ENCODE data around the gene RCSD1. TPM values are rescaled to one million over a fixed set of nuclear protein-coding genes. Genes with fewer than 3 reads are reported as not detected.

RCSD1 gene
- total RNA-seq, 4 donors from 2014 or later: 1.8 to 21.3 (median 12.5) TPM

GRCh38 chr1:167659881-167660280 is 29.8 kb downstream of the RCSD1 start:
- Histone ChIP-seq H3K4me1 (no peaks in the 10 kb centered on the region), H3K27me3 (no peaks in the 10 kb centered on the region), H3K36me3 (no peaks in the 10 kb centered on the region), H3K9me3 (no peaks in the 10 kb centered on the region), H3K4me3 (no peak overlapping the region), H3K27ac (peak overlapping the region; percentile 33 to 42)
- TF ChIP-seq POLR2A (IDR thresholded peaks at IDR 0.05): no peak
- TF ChIP-seq, protein P1, sequence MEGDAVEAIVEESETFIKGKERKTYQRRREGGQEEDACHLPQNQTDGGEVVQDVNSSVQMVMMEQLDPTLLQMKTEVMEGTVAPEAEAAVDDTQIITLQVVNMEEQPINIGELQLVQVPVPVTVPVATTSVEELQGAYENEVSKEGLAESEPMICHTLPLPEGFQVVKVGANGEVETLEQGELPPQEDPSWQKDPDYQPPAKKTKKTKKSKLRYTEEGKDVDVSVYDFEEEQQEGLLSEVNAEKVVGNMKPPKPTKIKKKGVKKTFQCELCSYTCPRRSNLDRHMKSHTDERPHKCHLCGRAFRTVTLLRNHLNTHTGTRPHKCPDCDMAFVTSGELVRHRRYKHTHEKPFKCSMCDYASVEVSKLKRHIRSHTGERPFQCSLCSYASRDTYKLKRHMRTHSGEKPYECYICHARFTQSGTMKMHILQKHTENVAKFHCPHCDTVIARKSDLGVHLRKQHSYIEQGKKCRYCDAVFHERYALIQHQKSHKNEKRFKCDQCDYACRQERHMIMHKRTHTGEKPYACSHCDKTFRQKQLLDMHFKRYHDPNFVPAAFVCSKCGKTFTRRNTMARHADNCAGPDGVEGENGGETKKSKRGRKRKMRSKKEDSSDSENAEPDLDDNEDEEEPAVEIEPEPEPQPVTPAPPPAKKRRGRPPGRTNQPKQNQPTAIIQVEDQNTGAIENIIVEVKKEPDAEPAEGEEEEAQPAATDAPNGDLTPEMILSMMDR (IDR thresholded peaks at IDR 0.05): no peak
- intact Hi-C loops (cut with DNase I; ENCODE audit: low total_unique reads): no loop called here
- no peak for DNase-seq

GRCh38 chr1:167661527-167662426 is 31.7 kb downstream of the RCSD1 start:
- no peaks in the 10 kb centered on the region for H3K4me1 ChIP-seq
- intact Hi-C loops (cut with DNase I; ENCODE audit: low total_unique reads): no loop called here
- H3K27me3 ChIP-seq: no peaks in the 10 kb centered on the region
- H3K36me3 ChIP-seq: no peaks in the 10 kb centered on the region
- no peak for DNase-seq
- no peak for TF ChIP-seq POLR2A (IDR thresholded peaks at IDR 0.05)
- TF ChIP-seq, protein P1 (IDR thresholded peaks at IDR 0.05): no peak
- no peaks in the 10 kb centered on the region for H3K9me3 ChIP-seq
- H3K4me3 ChIP-seq: no peak overlapping the region
- H3K27ac ChIP-seq: peak overlapping the region; percentile 30 to 48

- intact Hi-C loops (cut with DNase I; ENCODE audit: low total_unique reads): no loop called here
- H3K4me1 ChIP-seq: no peaks in the 10 kb centered on the region
- peak overlapping the region; percentile 22 to 48 for H3K27ac ChIP-seq
- TF ChIP-seq, protein P1 (IDR thresholded peaks at IDR 0.05): no peak
- TF ChIP-seq POLR2A (IDR thresholded peaks at IDR 0.05): no peak
- no peak overlapping the region for H3K4me3 ChIP-seq
- no peaks in the 10 kb centered on the region for H3K9me3 ChIP-seq
- no peaks in the 10 kb centered on the region for H3K27me3 ChIP-seq
- DNase-seq: no peak
- no peaks in the 10 kb centered on the region for H3K36me3 ChIP-seq
These were observed 33.2 kb downstream of the RCSD1 start for GRCh38 chr1:167663002-167663772.

DNA sequence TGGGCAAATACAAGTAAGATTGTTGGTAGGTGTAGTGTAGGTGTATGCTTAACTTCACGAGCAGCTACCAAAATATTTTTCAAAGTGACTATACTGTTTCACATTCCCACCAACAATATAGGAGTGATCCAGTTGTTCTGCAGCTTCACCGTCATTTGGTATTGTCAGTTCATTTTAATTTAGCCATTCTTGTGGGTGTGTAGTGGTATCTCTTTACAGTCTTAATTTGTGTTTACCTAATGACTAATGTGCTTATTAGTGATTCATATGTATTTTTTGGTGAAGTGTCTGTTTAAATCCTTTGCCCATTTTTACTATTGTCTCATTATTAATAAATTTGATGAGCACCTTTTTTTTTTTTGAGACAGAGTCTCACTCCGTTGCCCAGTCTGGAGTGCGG is 35.4 kb downstream of the RCSD1 start:
- Histone ChIP-seq H3K4me3 (no peak overlapping the region), H3K27me3 (no peaks in the 10 kb centered on the region), H3K27ac (no peak overlapping the region), H3K4me1 (no peaks in the 10 kb centered on the region), H3K9me3 (no peaks in the 10 kb centered on the region), H3K36me3 (no peaks in the 10 kb centered on the region)
- intact Hi-C loops (cut with DNase I; ENCODE audit: low total_unique reads): no loop called here
- TF ChIP-seq, protein P1 (IDR thresholded peaks at IDR 0.05): no peak
- no peak for TF ChIP-seq POLR2A (IDR thresholded peaks at IDR 0.05)
- DNase-seq: no peak

DNA sequence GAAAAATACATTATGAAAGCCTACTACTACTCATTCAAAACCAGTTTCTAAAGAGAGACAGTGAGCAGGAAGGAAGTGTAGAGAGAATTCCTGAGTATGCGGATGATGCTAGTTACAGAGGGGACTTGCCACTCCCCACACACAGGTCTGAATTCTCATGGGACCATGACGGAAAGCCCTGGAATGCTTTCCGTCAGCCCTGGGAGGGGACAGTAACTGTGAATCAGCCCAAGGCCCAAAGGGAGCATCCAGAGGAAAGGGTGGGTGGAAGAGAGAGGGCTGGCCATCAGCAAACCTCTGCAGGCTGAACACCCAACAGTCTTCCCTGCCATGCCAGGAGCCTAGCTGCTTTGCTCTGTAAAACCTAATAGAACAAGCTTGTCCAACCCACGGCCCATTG is 36.4 kb downstream of the RCSD1 start:
- DNase-seq: no peak
- H3K27ac ChIP-seq: no peak overlapping the region

More for the DNA sequence above, 36.4 kb downstream of the RCSD1 start:
- Histone ChIP-seq H3K4me1 (no peaks in the 10 kb centered on the region), H3K27me3 (no peaks in the 10 kb centered on the region), H3K4me3 (no peak overlapping the region), H3K9me3 (no peaks in the 10 kb centered on the region), H3K36me3 (no peaks in the 10 kb centered on the region)
- TF ChIP-seq, protein P1 (IDR thresholded peaks at IDR 0.05): no peak
- no peak for TF ChIP-seq POLR2A (IDR thresholded peaks at IDR 0.05)
- intact Hi-C loops (cut with DNase I; ENCODE audit: low total_unique reads): no loop called here

Data from uterus (tissue), 4 donors.